IMR-90 (cell line): ENCODE results near the gene FLRT1.

Source experiments
- BHLHE40 ChIP-seq: fragments of 150-350 bp; IDR thresholded peaks from 2 replicates; pipeline ENCODE4 v1.6.1; 2016; ENCODE audit warnings: mild to moderate bottlenecking, low read depth, low read length
- CEBPB ChIP-seq: IDR thresholded peaks from 2 replicates; pipeline ENCODE4 v1.6.1; 2012; ENCODE audit warnings: low read depth, low read length, improper control_type of control experiment
- CTCF ChIP-seq: conservative IDR thresholded peaks from 2 replicates; pipeline ENCODE4 v1.5.1; 2012; ENCODE audit warnings: mild to moderate bottlenecking, low read depth, low read length, improper control_type of control experiment
- ELK1 ChIP-seq: fragments of 150-350 bp; IDR thresholded peaks from 2 replicates; pipeline ENCODE4 v1.6.1; 2016; ENCODE audit warnings: low read depth, mild to moderate bottlenecking, low read length, moderate library complexity, borderline replicate concordance
- MAFK ChIP-seq: IDR thresholded peaks from 2 replicates; pipeline ENCODE4 v1.6.1; 2012; ENCODE audit warnings: low read depth, low read length, improper control_type of control experiment
- MAZ ChIP-seq: IDR thresholded peaks from 2 replicates; pipeline ENCODE4 v1.6.1; 2012; ENCODE audit warnings: low read depth, mild to moderate bottlenecking, low read length, improper control_type of control experiment, moderate library complexity, borderline replicate concordance
- MXI1 ChIP-seq: IDR thresholded peaks from 2 replicates; pipeline ENCODE4 v1.6.1; 2012; ENCODE audit warnings: low read depth, mild to moderate bottlenecking, low read length, moderate library complexity, borderline replicate concordance
- NFE2L2 ChIP-seq: fragments of 150-350 bp; IDR thresholded peaks from 2 replicates; pipeline ENCODE4 v1.6.1; 2016; ENCODE audit warnings: low read depth, mild to moderate bottlenecking, low read length
- POLR2A ChIP-seq: IDR thresholded peaks from 2 replicates; pipeline ENCODE4 v1.6.1; 2012; ENCODE audit warnings: mild to moderate bottlenecking, low read depth, low read length
- RAD21 ChIP-seq: IDR thresholded peaks from 2 replicates; pipeline ENCODE4 v1.6.1; 2012; ENCODE audit warnings: low read length, improper control_type of control experiment
- RCOR1 ChIP-seq: IDR thresholded peaks from 2 replicates; pipeline ENCODE4 v1.6.1; 2012; ENCODE audit warnings: mild to moderate bottlenecking, low read length, improper control_type of control experiment; ENCODE audit not compliant: insufficient replicate concordance
- RFX5 ChIP-seq: IDR thresholded peaks from 2 replicates; pipeline ENCODE4 v1.8.0; 2012; ENCODE audit warnings: low read depth, mild to moderate bottlenecking, low read length, moderate library complexity
- SMC3 ChIP-seq: fragments of 150-350 bp; IDR thresholded peaks from 2 replicates; pipeline ENCODE4 v1.6.1; 2016; ENCODE audit warnings: low read depth, mild to moderate bottlenecking, antibody characterized with exemption, low read length, moderate library complexity
- USF2 ChIP-seq: fragments of 150-350 bp; IDR thresholded peaks from 2 replicates; pipeline ENCODE4 v1.6.1; 2017; ENCODE audit warnings: mild to moderate bottlenecking, antibody characterized with exemption, low read length, low read depth

- TF ChIP-seq CTCF, result no peak
- no peak for TF ChIP-seq USF2
- no peak for TF ChIP-seq MAZ
- no peak for TF ChIP-seq NFE2L2
- no peak for TF ChIP-seq RFX5
- no peak for TF ChIP-seq MXI1
- no peak for TF ChIP-seq BHLHE40
- no peak for TF ChIP-seq RCOR1
- no peak for TF ChIP-seq POLR2A
- no peak for TF ChIP-seq ELK1
- no peak for TF ChIP-seq CEBPB
- no peak for TF ChIP-seq RAD21
- no peak for TF ChIP-seq SMC3
- no peak for TF ChIP-seq MAFK
Observed at GRCh38 chr11:64048042-64048854, 12.5 kb downstream of the FLRT1 start.
